Adrenal gland (tissue), 12 donors: ENCODE data around the gene RNF212. TPM values are rescaled to one million over a fixed set of nuclear protein-coding genes. Genes with fewer than 3 reads are reported as not detected.
"Not testable (repeated sequence)": the region's sequence is repeated elsewhere in the genome, so short reads cannot be mapped to it uniquely, and the experiment has no call there.

Experiments used
- DNase-seq, 7 donors: peaks; one replicate each; pipeline ENCODE4 v3.0.0-alpha.2; 2019 to 2020
- H3K27ac ChIP-seq, 5 donors: fragments of 200-600 bp; sonication (generic) in 4 of 5; 1 replicate in 3 of 5; 2 replicates in 2 of 5; pipeline versions ENCODE4 v1.5.1 to v1.8.0; 2016 to 2020; ENCODE audit warnings: mild to moderate bottlenecking in 1 of 5
- H3K27me3 ChIP-seq: fragments of 200-600 bp; 2 replicates; pipeline ENCODE4 v1.8.0; 2021
- H3K36me3 ChIP-seq, 2 donors: fragments of 200-600 bp; replicated peaks in 1 of 2; 1 replicate in 1 of 2; 2 replicates in 1 of 2; pipeline versions ENCODE4 v1.5.1 to v1.8.0; 2018 to 2022
- H3K4me1 ChIP-seq, 2 donors: fragments of 200-600 bp; replicated peaks in 1 of 2; 1 replicate in 1 of 2; 2 replicates in 1 of 2; pipeline versions ENCODE4 v1.5.1 to v1.8.0; 2018 to 2021
- H3K4me3 ChIP-seq, 4 donors: fragments of 200-600 bp; sonication (generic) in 3 of 4; one replicate each; pipeline ENCODE4 v1.5.1; 2016 to 2018
- H3K9me3 ChIP-seq, 3 donors: fragments of 200-600 bp; sonication (generic) in 1 of 3; replicated peaks in 1 of 3; 1 replicate in 2 of 3; 2 replicates in 1 of 3; pipeline versions ENCODE4 v1.5.1 to v1.8.0; 2016 to 2021
- CTCF ChIP-seq, 6 experiments: fragments of 450-650 bp in 4 of 6; fragments of 200-600 bp in 2 of 6; sonication (generic) in 1 of 6; IDR thresholded peaks; 1 replicate in 5 of 6; 2 replicates in 1 of 6; pipeline versions ENCODE4 v1.5.1 to v1.8.0; 2016 to 2021; ENCODE audit warnings: antibody characterized with exemption in 6 of 6, mild to moderate bottlenecking in 2 of 6, moderate library complexity in 1 of 6
- POLR2A ChIP-seq, 2 donors: fragments of 450-650 bp; IDR thresholded peaks; one replicate each; pipeline ENCODE4 v1.6.1; 2017; ENCODE audit warnings: antibody characterized with exemption in 2 of 2, mild to moderate bottlenecking in 2 of 2, moderate library complexity in 1 of 2
- WGBS, 4 donors: extraction: QIAGEN DNeasy Blood & Tissue Kit in 2 of 4; methylation state at CpG; one replicate each; pipeline versions ENCODE4 v1.1.5 to v1.1.7; 2013 to 2017; 5-methylcytosine and 5-hydroxymethylcytosine counted together
- intact Hi-C, 2 donors: fragments of 100-400 bp; cut with DNase I; formaldehyde crosslinking; loops; one replicate each; pipeline versions ENCODE4 v1.14.1 to v1.15.0; 2022 to 2023
- polyA plus RNA-seq, 3 donors: library from polyadenylated mRNA; stranded (reverse); fragments of 200-250 nt in 2 of 3; fragments of 350-450 nt in 1 of 3; fragmentation: Illumina TruSeq in 1 of 3; extraction: RNeasy Lipid Tissue Mini Kit (QIAGEN cat#74804) in 1 of 3; gene quantifications; one replicate each; pipeline ENCODE4 v1.2.3, GENCODE V29; 2013 to 2014
- total RNA-seq, 9 donors: library from RNA; depleted of rRNA in 4 of 9; stranded (reverse); fragments of >200 nt in 4 of 9; fragments of 120-200 nt in 1 of 9; fragmentation: NEBNext Ultra II Directional in 1 of 9; extraction: Animal tissue kit (Norgen Biotek cat#: 25700) in 1 of 9; gene quantifications; one replicate each; pipeline versions ENCODE4 v1.1.0 to v1.2.4, GENCODE V29; 2013 to 2023
- donor health status: healthy with polysubstance abuse.
- donor health status: Bipolar disorder and iron deficiency.
- donor health status: DM: yes; HTN: yes; CAD: no.
- donor health status: DM: no; HTN: no; CAD: no.
- donor health status: DM: no; HTN: no; CAD: no.
- donor health status: DM: yes; HTN: yes; CAD: no.

Gene RNF212
- total and polyA plus RNA-seq, 12 donors, result 1.3 to 9.5 (median 2.4) TPM; not detected in 1

- H3K36me3 ChIP-seq, result no peaks in the 10 kb centered on the region
- H3K4me1 ChIP-seq, result peaks cover 5 to 11% of the 10 kb centered on the region in 2 donors
- TF ChIP-seq POLR2A (IDR thresholded peaks at IDR 0.05) (no peak), CTCF (IDR thresholded peaks at IDR 0.05) (no peak)
- no peaks in the 10 kb centered on the region for H3K9me3 ChIP-seq
- peak in 5 of 7 donors; percentile 13 to 38 (median 32) for DNase-seq
- peak overlapping the region in 1 of 5 donors; percentile 3 for H3K27ac ChIP-seq
- H3K4me3 ChIP-seq, result peak overlapping the region in 1 of 4 donors; percentile 2
- intact Hi-C loops, result no loop called here
- peaks cover 12% of the 10 kb centered on the region for H3K27me3 ChIP-seq
- whole genome bisulfite sequencing, 4 donors, result 60 to 62% (median 61%) methylated on average over 13 to 41 of the region's 41 CpGs
Observed at GRCh38 chr4:1047106-1047975, 66.0 kb downstream of the RNF212 start.

GRCh38 chr4:1046581-1047011 is 66.8 kb downstream of the RNF212 start:
- H3K36me3 ChIP-seq, H3K27me3 ChIP-seq, intact Hi-C loops, H3K9me3 ChIP-seq: not testable (repeated sequence)
- DNase-seq, result peak; percentile 74 to 82 (median 80)
- 15 to 37% (median 29%) methylated on average over 28 to 29 of the region's 29 CpGs for WGBS, 4 donors
- peaks cover 5 to 11% of the 10 kb centered on the region in 2 donors for H3K4me1 ChIP-seq
- H3K27ac ChIP-seq, result peak overlapping the region in 1 of 5 donors; percentile 3
- H3K4me3 ChIP-seq, result peak overlapping the region in 1 of 4 donors; percentile 2

GRCh38 chr4:1045595-1046201 is 67.7 kb downstream of the RNF212 start:
- peaks cover 7% of the 10 kb centered on the region for H3K27me3 ChIP-seq
- H3K9me3 ChIP-seq, result no peaks in the 10 kb centered on the region
- WGBS, 4 donors, result 77 to 86% (median 79%) methylated on average over 11 to 36 of the region's 36 CpGs
- intact Hi-C loops, result no loop called here
- no peak overlapping the region for H3K4me3 ChIP-seq
- no peak overlapping the region for H3K27ac ChIP-seq
- peaks cover 5 to 11% of the 10 kb centered on the region in 2 donors for H3K4me1 ChIP-seq
- H3K36me3 ChIP-seq, result no peaks in the 10 kb centered on the region
- peak in 4 of 7 donors; percentile 9 to 17 (median 16) for DNase-seq
- no peak for TF ChIP-seq CTCF (IDR thresholded peaks at IDR 0.05)
- no peak for TF ChIP-seq POLR2A (IDR thresholded peaks at IDR 0.05)

GRCh38 chr4:1045193-1045594 is 68.2 kb downstream of the RNF212 start:
- Histone ChIP-seq H3K9me3 (no peaks in the 10 kb centered on the region), H3K27me3 (peaks cover 2% of the 10 kb centered on the region), H3K27ac (no peak overlapping the region), H3K4me1 (peaks cover 5 to 11% of the 10 kb centered on the region in 2 donors), H3K4me3 (no peak overlapping the region), H3K36me3 (no peaks in the 10 kb centered on the region)
- DNase-seq, result peak in 4 of 7 donors; percentile 11 to 17 (median 14)
- 76 to 90% (median 80%) methylated on average over 2 to 14 of the region's 14 CpGs for WGBS, 4 donors
- TF ChIP-seq CTCF (IDR thresholded peaks at IDR 0.05), result no peak
- no peak for TF ChIP-seq POLR2A (IDR thresholded peaks at IDR 0.05)
- intact Hi-C loops, result no loop called here
